A549 (cell line): ENCODE measurements around the gene RNF220.

Experiments used
- CTCF ChIP-seq: fragments of >200 bp; sonication (Bioruptor Twin); formaldehyde crosslinking; IDR thresholded peaks from 3 replicates; pipeline ENCODE4 v1.5.1; 2016
- EP300 ChIP-seq, 2 experiments: fragments of >200 bp; sonication (Bioruptor Twin); formaldehyde crosslinking; IDR thresholded peaks; 2 replicates in 1 of 2; 3 replicates in 1 of 2; pipeline ENCODE4 v1.6.1; 2016 to 2017
- RAD21 ChIP-seq, 2 experiments: fragments of >200 bp in 1 of 2; sonication (Bioruptor Twin) in 1 of 2; formaldehyde crosslinking in 1 of 2; IDR thresholded peaks in 1 of 2; conservative IDR thresholded peaks in 1 of 2; 2 replicates in 1 of 2; 3 replicates in 1 of 2; pipeline ENCODE4 v1.6.1; 2012 to 2018; ENCODE audit warnings: inconsistent platforms in 1 of 2

GRCh38 chr1:44611866-44612265, 206.8 kb downstream of the RNF220 start:
- TF ChIP-seq EP300 (IDR thresholded peaks at IDR 0.05) (no peak), CTCF (no peak), RAD21 (conservative IDR thresholded peaks at IDR 0.05 in 1 of 2, IDR thresholded peaks at IDR 0.05 in 1 of 2) (no peak)
